Kidney epithelial cell (primary cell): ENCODE measurements around the gene CASZ1. TPM values are rescaled to one million over a fixed set of nuclear protein-coding genes. Genes with fewer than 3 reads are reported as not detected.

Experiments used
- DNase-seq: peaks from one replicate; pipeline ENCODE4 v3.0.0-alpha.2; 2010; ENCODE audit warnings: low read depth
- H3K27me3 ChIP-seq: 2 replicates; pipeline ENCODE4 v1.6.0; 2011; ENCODE audit warnings: low read length; ENCODE audit not compliant: control insufficient read depth, insufficient read depth
- H3K36me3 ChIP-seq: 2 replicates; pipeline ENCODE4 v1.5.1; 2011; ENCODE audit warnings: low read length; ENCODE audit not compliant: control insufficient read depth, insufficient read depth
- H3K4me3 ChIP-seq: 2 replicates; pipeline ENCODE4 v1.5.1; 2011; ENCODE audit warnings: low read depth, mild to moderate bottlenecking, control low read depth, low read length
- CTCF ChIP-seq: IDR thresholded peaks from 2 replicates; pipeline ENCODE4 v1.5.1; 2011; ENCODE audit warnings: mild to moderate bottlenecking, moderate library complexity, low read length, control low read depth, inconsistent platforms; ENCODE audit not compliant: insufficient read depth, poor library complexity, severe bottlenecking
- total RNA-seq: library from RNA; depleted of rRNA; stranded (reverse); fragments of >200 nt; gene quantifications from 2 replicates; pipeline ENCODE4 v1.2.3, GENCODE V29; 2015

The CASZ1 gene
- total RNA-seq, 1 donor from 2014 or later: 28.2 TPM

- Histone ChIP-seq H3K27me3 (peaks cover 19% of the 10 kb centered on the region), H3K4me3 (no peak overlapping the region), H3K36me3 (no peaks in the 10 kb centered on the region)
- TF ChIP-seq CTCF: no peak
- no peak for DNase-seq
These were observed 23.1 kb downstream of the CASZ1 start for GRCh38 chr1:10773376-10773775.

- no peak overlapping the region for H3K4me3 ChIP-seq
- H3K27me3 ChIP-seq: peaks cover 19% of the 10 kb centered on the region
- H3K36me3 ChIP-seq: no peaks in the 10 kb centered on the region
- TF ChIP-seq CTCF: no peak
- DNase-seq: no peak
These were observed 23.7 kb downstream of the CASZ1 start for GRCh38 chr1:10772711-10773110.

- H3K4me3 ChIP-seq: no peak overlapping the region
These were observed 24.7 kb downstream of the CASZ1 start for GRCh38 chr1:10771789-10772188.

GRCh38 chr1:10768552-10768951 lies 27.9 kb downstream of the CASZ1 start:
- no peaks in the 10 kb centered on the region for H3K36me3 ChIP-seq
- H3K27me3 ChIP-seq: peaks cover 8% of the 10 kb centered on the region
- no peak for TF ChIP-seq CTCF
- no peak overlapping the region for H3K4me3 ChIP-seq
- no peak for DNase-seq

More at GRCh38 chr1:10771789-10772188, 24.7 kb downstream of the CASZ1 start:
- TF ChIP-seq CTCF: no peak
- no peak for DNase-seq
- Histone ChIP-seq H3K36me3 (no peaks in the 10 kb centered on the region), H3K27me3 (peaks cover 17% of the 10 kb centered on the region)

GRCh38 chr1:10767282-10767681 lies 29.2 kb downstream of the CASZ1 start:
- Histone ChIP-seq H3K27me3 (peaks cover 7% of the 10 kb centered on the region), H3K4me3 (no peak overlapping the region), H3K36me3 (no peaks in the 10 kb centered on the region)
- no peak for TF ChIP-seq CTCF
- DNase-seq: no peak

- DNase-seq: no peak
- no peaks in the 10 kb centered on the region for H3K36me3 ChIP-seq
- no peak overlapping the region for H3K4me3 ChIP-seq
- peaks cover 4% of the 10 kb centered on the region for H3K27me3 ChIP-seq
- no peak for TF ChIP-seq CTCF
These were observed 30.5 kb downstream of the CASZ1 start for GRCh38 chr1:10765734-10766478.
